ENCODE data around the gene BAHD1. TPM values are rescaled to one million over a fixed set of nuclear protein-coding genes. Genes with fewer than 3 reads are reported as not detected.

The BAHD1 gene
- total RNA-seq, 1 donor from 2014 or later, result 10.6 TPM

DNA sequence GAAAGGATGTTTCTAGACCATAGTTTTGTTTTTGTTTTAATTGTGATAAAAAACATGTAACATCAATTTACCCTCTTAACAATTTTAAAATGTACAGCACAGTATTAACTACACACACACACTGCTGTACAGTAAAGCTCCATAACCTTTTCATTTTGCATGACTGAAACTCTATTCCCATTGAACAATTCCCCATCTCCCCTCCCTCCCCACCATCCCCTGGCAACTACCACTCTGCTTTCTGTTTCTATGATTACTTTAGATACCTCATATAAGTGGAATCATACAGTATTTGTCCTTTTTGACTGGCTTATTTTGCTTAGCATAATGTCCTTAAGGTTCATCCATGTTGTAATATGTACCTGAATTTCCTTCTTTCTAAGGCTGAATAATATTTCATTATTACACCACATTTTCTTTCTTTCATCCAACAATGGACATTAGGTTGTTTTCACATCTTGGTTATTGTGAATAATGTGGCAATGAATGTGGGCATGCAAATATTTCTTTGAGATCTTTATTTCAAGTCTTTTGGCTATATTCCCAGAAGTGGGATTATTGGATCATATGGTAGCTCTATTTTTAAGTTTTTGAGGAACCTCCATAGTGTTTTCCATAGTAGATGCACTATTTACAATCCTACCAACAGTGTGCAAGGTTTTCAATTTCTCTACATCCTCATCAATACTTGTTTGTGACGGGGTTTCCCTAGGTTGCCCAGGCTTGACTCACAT is 40.8 kb downstream of the BAHD1 start:
- no peaks in the 10 kb centered on the region for H3K4me1 ChIP-seq
- H3K9me3 ChIP-seq, result no peaks in the 10 kb centered on the region
- no peak overlapping the region for H3K27ac ChIP-seq
- DNase-seq (ENCODE audit: low spot score in 2 of 2), result no peak
- no peak overlapping the region for H3K4me3 ChIP-seq
- no peaks in the 10 kb centered on the region for H3K27me3 ChIP-seq
- TF ChIP-seq, protein P1, sequence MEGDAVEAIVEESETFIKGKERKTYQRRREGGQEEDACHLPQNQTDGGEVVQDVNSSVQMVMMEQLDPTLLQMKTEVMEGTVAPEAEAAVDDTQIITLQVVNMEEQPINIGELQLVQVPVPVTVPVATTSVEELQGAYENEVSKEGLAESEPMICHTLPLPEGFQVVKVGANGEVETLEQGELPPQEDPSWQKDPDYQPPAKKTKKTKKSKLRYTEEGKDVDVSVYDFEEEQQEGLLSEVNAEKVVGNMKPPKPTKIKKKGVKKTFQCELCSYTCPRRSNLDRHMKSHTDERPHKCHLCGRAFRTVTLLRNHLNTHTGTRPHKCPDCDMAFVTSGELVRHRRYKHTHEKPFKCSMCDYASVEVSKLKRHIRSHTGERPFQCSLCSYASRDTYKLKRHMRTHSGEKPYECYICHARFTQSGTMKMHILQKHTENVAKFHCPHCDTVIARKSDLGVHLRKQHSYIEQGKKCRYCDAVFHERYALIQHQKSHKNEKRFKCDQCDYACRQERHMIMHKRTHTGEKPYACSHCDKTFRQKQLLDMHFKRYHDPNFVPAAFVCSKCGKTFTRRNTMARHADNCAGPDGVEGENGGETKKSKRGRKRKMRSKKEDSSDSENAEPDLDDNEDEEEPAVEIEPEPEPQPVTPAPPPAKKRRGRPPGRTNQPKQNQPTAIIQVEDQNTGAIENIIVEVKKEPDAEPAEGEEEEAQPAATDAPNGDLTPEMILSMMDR (IDR thresholded peaks at IDR 0.05), result no peak
- H3K36me3 ChIP-seq, result no peaks in the 10 kb centered on the region
- intact Hi-C loops (cut with DNase I), result no loop called here

DNA sequence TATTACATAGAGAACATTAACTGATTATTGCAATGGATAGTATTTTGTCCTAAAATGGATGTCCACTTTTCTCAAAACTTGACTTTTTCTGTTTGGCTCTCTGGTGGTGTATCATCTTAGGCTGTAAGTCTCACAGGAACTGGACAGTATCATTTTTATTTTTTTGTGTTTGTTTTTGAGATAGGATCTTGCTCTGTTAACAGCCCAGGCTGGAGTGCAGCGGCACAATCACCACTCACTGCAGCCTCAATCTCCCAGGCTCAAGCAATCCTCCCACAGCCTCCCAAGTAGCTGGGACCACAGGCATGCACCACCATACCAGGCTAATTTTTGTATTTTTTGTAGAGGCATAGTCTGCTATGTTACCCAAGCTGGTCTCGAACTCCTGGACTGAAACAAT is 43.2 kb downstream of the BAHD1 start:
- H3K27me3 ChIP-seq, result no peaks in the 10 kb centered on the region
- H3K4me3 ChIP-seq, result no peak overlapping the region
- no peak overlapping the region for H3K27ac ChIP-seq
- H3K4me1 ChIP-seq, result no peaks in the 10 kb centered on the region
- H3K36me3 ChIP-seq, result no peaks in the 10 kb centered on the region
- intact Hi-C loops (cut with DNase I), result no loop called here
- TF ChIP-seq, protein P1 (IDR thresholded peaks at IDR 0.05), result no peak
- no peaks in the 10 kb centered on the region for H3K9me3 ChIP-seq
- DNase-seq (ENCODE audit: low spot score in 2 of 2), result no peak

- no peaks in the 10 kb centered on the region for H3K36me3 ChIP-seq
- H3K27me3 ChIP-seq, result no peaks in the 10 kb centered on the region
- intact Hi-C loops (cut with DNase I), result no loop called here
- TF ChIP-seq, protein P1 (IDR thresholded peaks at IDR 0.05), result no peak
- H3K4me3 ChIP-seq, result no peak overlapping the region
- H3K27ac ChIP-seq, result no peak overlapping the region
- H3K4me1 ChIP-seq, result no peaks in the 10 kb centered on the region
- peak in 1 of 2 donors; percentile 18 for DNase-seq (ENCODE audit: low spot score in 2 of 2)
- H3K9me3 ChIP-seq, result no peaks in the 10 kb centered on the region
These were observed 45.5 kb downstream of the BAHD1 start for GRCh38 chr15:40486066-40486770.

GRCh38 chr15:40487816-40488682 is 47.3 kb downstream of the BAHD1 start:
- H3K27me3 ChIP-seq, result no peaks in the 10 kb centered on the region
- intact Hi-C loops (cut with DNase I), result no loop called here
- H3K36me3 ChIP-seq, result no peaks in the 10 kb centered on the region
- no peak overlapping the region for H3K4me3 ChIP-seq
- H3K9me3 ChIP-seq, result no peaks in the 10 kb centered on the region
- no peaks in the 10 kb centered on the region for H3K4me1 ChIP-seq
- peak in 1 of 2 donors; percentile 42 for DNase-seq (ENCODE audit: low spot score in 2 of 2)
- H3K27ac ChIP-seq, result no peak overlapping the region
- TF ChIP-seq, protein P1 (IDR thresholded peaks at IDR 0.05), result no peak

GRCh38 chr15:40489274-40490175 is 48.8 kb downstream of the BAHD1 start:
- TF ChIP-seq, protein P1 (IDR thresholded peaks at IDR 0.05), result no peak
- DNase-seq (ENCODE audit: low spot score in 2 of 2), result peak in 1 of 2 donors; percentile 51
- Histone ChIP-seq H3K27me3 (no peaks in the 10 kb centered on the region), H3K9me3 (no peaks in the 10 kb centered on the region), H3K4me1 (no peaks in the 10 kb centered on the region), H3K27ac (no peak overlapping the region), H3K4me3 (no peak overlapping the region), H3K36me3 (no peaks in the 10 kb centered on the region)
- intact Hi-C loops (cut with DNase I), result no loop called here
